ENCODE data around the gene AGBL3.
"Not testable (repeated sequence)": the region's sequence is repeated elsewhere in the genome, so short reads cannot be mapped to it uniquely, and the experiment has no call there.

Gene AGBL3

GRCh38 chr7:135075716-135076115 is 89.4 kb downstream of the AGBL3 start:
- no peak for DNase-seq (ENCODE audit: low read depth in 2 of 2)

- DNase-seq (ENCODE audit: low read depth in 2 of 2): no peak
Measured at GRCh38 chr7:135076882-135077281, 90.6 kb downstream of the AGBL3 start.

- DNase-seq (ENCODE audit: low read depth in 2 of 2): no peak
Measured at GRCh38 chr7:135077642-135078041, 91.3 kb downstream of the AGBL3 start.

- DNase-seq (ENCODE audit: low read depth in 2 of 2): no peak
Measured at GRCh38 chr7:135078051-135078450, 91.7 kb downstream of the AGBL3 start.

GRCh38 chr7:135079068-135079467 is 92.8 kb downstream of the AGBL3 start:
- no peak for DNase-seq (ENCODE audit: low read depth in 2 of 2)

- no peak for DNase-seq (ENCODE audit: low read depth in 2 of 2)
Measured at GRCh38 chr7:135083005-135083404, 96.7 kb downstream of the AGBL3 start.

GRCh38 chr7:135088566-135088965 is 102.3 kb downstream of the AGBL3 start:
- DNase-seq (ENCODE audit: low read depth in 2 of 2): no peak

- no peak for DNase-seq (ENCODE audit: low read depth in 2 of 2)
Measured at GRCh38 chr7:135091717-135092116, 105.4 kb downstream of the AGBL3 start.

- no peak for DNase-seq (ENCODE audit: low read depth in 2 of 2)
Measured at GRCh38 chr7:135094472-135095237, 108.3 kb downstream of the AGBL3 start.

- DNase-seq (ENCODE audit: low read depth in 2 of 2): no peak
Measured at GRCh38 chr7:135095450-135095849, 109.1 kb downstream of the AGBL3 start.

- no peak for DNase-seq (ENCODE audit: low read depth in 2 of 2)
Measured at GRCh38 chr7:135098391-135098790, 112.1 kb downstream of the AGBL3 start.

GRCh38 chr7:135100856-135101255 is 114.5 kb downstream of the AGBL3 start:
- DNase-seq (ENCODE audit: low read depth in 2 of 2): no peak

- no peak for DNase-seq (ENCODE audit: low read depth in 2 of 2)
Measured at GRCh38 chr7:135102372-135102771, 116.1 kb downstream of the AGBL3 start.

GRCh38 chr7:135109562-135109961 is 123.3 kb downstream of the AGBL3 start:
- DNase-seq (ENCODE audit: low read depth in 2 of 2): no peak

GRCh38 chr7:135109976-135110375 is 123.7 kb downstream of the AGBL3 start:
- DNase-seq (ENCODE audit: low read depth in 2 of 2): no peak

GRCh38 chr7:135111379-135111778 is 125.1 kb downstream of the AGBL3 start:
- no peak for DNase-seq (ENCODE audit: low read depth in 2 of 2)

GRCh38 chr7:135114622-135115021 is 128.3 kb downstream of the AGBL3 start:
- DNase-seq (ENCODE audit: low read depth in 2 of 2): no peak

- DNase-seq (ENCODE audit: low read depth in 2 of 2): no peak
Measured at GRCh38 chr7:135117096-135117495, 130.8 kb downstream of the AGBL3 start.

GRCh38 chr7:135121868-135122267 is 135.6 kb downstream of the AGBL3 start:
- DNase-seq (ENCODE audit: low read depth in 2 of 2): no peak

- not testable (repeated sequence) for DNase-seq (ENCODE audit: low read depth in 2 of 2)
Measured at GRCh38 chr7:135124631-135125030, 138.3 kb downstream of the AGBL3 start.

- no peak for DNase-seq (ENCODE audit: low read depth in 2 of 2)
Measured at GRCh38 chr7:135128931-135129330, 142.6 kb downstream of the AGBL3 start.

GRCh38 chr7:135129579-135129978 is 143.3 kb downstream of the AGBL3 start:
- DNase-seq (ENCODE audit: low read depth in 2 of 2): no peak

- no peak for DNase-seq (ENCODE audit: low read depth in 2 of 2)
Measured at GRCh38 chr7:135143885-135144668, 157.8 kb downstream of the AGBL3 start.

Measured in stimulated activated CD4-positive, alpha-beta T cell treated with anti-CD3 and anti-CD28 coated beads, Interleukin-1b, Interleukin-23, amount 100 ng/mL, for 4 hours (primary cell).